T-cell (primary cell): ENCODE data around the gene LSM5. TPM values are rescaled to one million over a fixed set of nuclear protein-coding genes. Genes with fewer than 3 reads are reported as not detected.

Experiments used
- ATAC-seq, 4 experiments: fragments of 200-7000 bp in 3 of 4; fragments of 150-1000 bp in 1 of 4; cut with Tn5 transposase; replicated peaks in 1 of 4; 1 replicate in 3 of 4; 2 replicates in 1 of 4; pipeline ENCODE4 v1.10.0; 2021; ENCODE audit warnings: moderate library complexity in 3 of 4, mild to moderate bottlenecking in 2 of 4, moderate number of reproducible peaks in 1 of 4
- CTCF ChIA-PET, 2 donors: fragments of 300-600 bp; sonication (Branson Sonifier 250); formaldehyde crosslinking; loops; one replicate each; lab custom pipeline; 2022; ENCODE audit warnings: antibody characterized with exemption in 2 of 2; lab: Charles Lee
- POLR2A ChIA-PET, 2 donors: fragments of 300-600 bp; sonication (Branson Sonifier 250); formaldehyde crosslinking; loops; one replicate each; lab custom pipeline; 2022; ENCODE audit warnings: antibody characterized with exemption in 2 of 2; lab: Charles Lee
- DNase-seq, 35 experiments: peaks; one replicate each; pipeline versions ENCODE4 v3.0.0 to v3.0.0-alpha.2; 2013 to 2023
- H3K27ac ChIP-seq: one replicate; pipeline ENCODE4 v1.5.1; 2013; ENCODE audit warnings: low read length
- H3K27me3 ChIP-seq, 2 experiments: replicated peaks in 1 of 2; 1 replicate in 1 of 2; 2 replicates in 1 of 2; pipeline versions ENCODE4 v1.6.1 to v1.7.0; 2013; ENCODE audit warnings: low read length in 1 of 2, mixed read lengths in 1 of 2; ENCODE audit not compliant: control insufficient read depth in 2 of 2, insufficient read depth in 2 of 2; ENCODE audit errors: extremely low read depth in 1 of 2
- H3K36me3 ChIP-seq, 2 donors: 1 replicate in 1 of 2; 2 replicates in 1 of 2; pipeline versions ENCODE4 v1.6.1 to v1.7.0; 2013; ENCODE audit warnings: low read length in 1 of 2; ENCODE audit not compliant: control insufficient read depth in 2 of 2, insufficient read depth in 1 of 2; ENCODE audit errors: extremely low read depth in 1 of 2
- H3K4me1 ChIP-seq, 2 experiments: 1 replicate in 1 of 2; 2 replicates in 1 of 2; pipeline versions ENCODE4 v1.6.1 to v1.7.0; 2013; ENCODE audit warnings: low read length in 2 of 2, mixed read lengths in 1 of 2; ENCODE audit not compliant: insufficient read depth in 2 of 2, control insufficient read depth in 1 of 2; ENCODE audit errors: extremely low read depth in 1 of 2
- H3K4me3 ChIP-seq, 2 donors: 1 replicate in 1 of 2; 2 replicates in 1 of 2; pipeline versions ENCODE4 v1.5.1 to v1.7.0; 2013; ENCODE audit warnings: mild to moderate bottlenecking in 2 of 2, low read length in 1 of 2, moderate library complexity in 1 of 2; ENCODE audit not compliant: control insufficient read depth in 1 of 2; ENCODE audit errors: extremely low read depth in 1 of 2
- H3K9me3 ChIP-seq: 2 replicates; pipeline ENCODE4 v1.7.0; 2013
- H3K27ac Mint-ChIP-seq, 2 donors: one replicate each; pipeline ENCODE4 v1.8.0; 2020 to 2021; ENCODE audit warnings: mild to moderate bottlenecking in 2 of 2, mixed read lengths in 2 of 2
- H3K27me3 Mint-ChIP-seq, 2 donors: one replicate each; pipeline ENCODE4 v1.8.0; 2021 to 2022; ENCODE audit warnings: mixed read lengths in 2 of 2
- H3K36me3 Mint-ChIP-seq: one replicate; pipeline ENCODE4 v1.8.0; 2021; ENCODE audit warnings: mixed read lengths
- H3K4me1 Mint-ChIP-seq, 3 donors: one replicate each; pipeline ENCODE4 v1.8.0; 2020 to 2022; ENCODE audit warnings: mixed read lengths in 3 of 3, mild to moderate bottlenecking in 1 of 3
- H3K4me3 Mint-ChIP-seq, 3 donors: one replicate each; pipeline ENCODE4 v1.8.0; 2020 to 2022; ENCODE audit warnings: mild to moderate bottlenecking in 3 of 3, mixed read lengths in 3 of 3, moderate library complexity in 3 of 3
- H3K9me3 Mint-ChIP-seq, 3 donors: one replicate each; pipeline ENCODE4 v1.8.0; 2020 to 2022; ENCODE audit warnings: mixed read lengths in 3 of 3
- WGBS: methylation state at CpG from one replicate; pipeline ENCODE4 v1.1.5; 2013; ENCODE audit warnings: missing lambda C conversion rate; ENCODE audit not compliant: insufficient coverage; 5-methylcytosine and 5-hydroxymethylcytosine counted together
- total RNA-seq, 35 experiments: library from RNA in 6 of 35; stranded (reverse) in 6 of 35; fragments of 120-200 nt in 1 of 35; gene quantifications; one replicate each; pipeline versions ENCODE4 v1.2.1 to v1.2.4 and lab custom pipeline; 2013 to 2026

The LSM5 gene
- total RNA-seq, 5 donors from 2014 or later (not counting 1 experiment from before 2014, with no cell fraction given): 26.7 to 31.6 (median 29.3) TPM

DNA sequence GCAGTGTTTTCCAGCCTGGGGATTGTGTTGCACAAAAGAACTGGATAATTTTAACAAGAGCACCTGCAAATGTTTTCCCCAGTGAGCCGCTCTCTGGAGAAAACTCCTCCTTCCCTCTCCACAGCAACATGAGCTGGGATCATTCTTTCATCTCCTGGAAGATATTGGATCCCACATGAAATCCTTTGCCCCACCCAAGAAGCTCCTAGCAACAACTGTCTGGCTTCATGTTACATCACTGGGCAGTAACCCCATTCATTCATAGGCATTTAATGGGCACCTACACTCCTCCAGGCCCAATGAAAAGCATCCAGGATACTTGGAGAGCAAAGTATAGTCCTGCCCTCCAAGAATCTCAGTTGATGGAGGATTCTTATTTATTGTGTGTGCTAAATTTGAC, 27.2 kb downstream of the LSM5 start:
- no peaks in the 10 kb centered on the region for H3K36me3 ChIP-seq
- WGBS: 100% methylated on average over 1 of the region's 1 CpG
- H3K27ac Mint-ChIP-seq: no peak overlapping the region
- H3K4me1 ChIP-seq: no peaks in the 10 kb centered on the region
- CTCF ChIA-PET: no interaction called here
- DNase-seq (no peak), ATAC-seq (no peak)
- H3K4me1 Mint-ChIP-seq: no peaks in the 10 kb centered on the region
- H3K9me3 Mint-ChIP-seq: no peaks in the 10 kb centered on the region
- no peaks in the 10 kb centered on the region for H3K9me3 ChIP-seq
- no peaks in the 10 kb centered on the region for H3K36me3 Mint-ChIP-seq
- H3K4me3 ChIP-seq: no peak overlapping the region
- H3K27me3 Mint-ChIP-seq: peaks cover 3% of the 10 kb centered on the region in 2 donors
- no peak overlapping the region for H3K27ac ChIP-seq
- no peak overlapping the region for H3K4me3 Mint-ChIP-seq
- H3K27me3 ChIP-seq: no peaks in the 10 kb centered on the region
- POLR2A ChIA-PET: no interaction called here

- no peaks in the 10 kb centered on the region for H3K36me3 ChIP-seq
- DNase-seq: no peak
- H3K9me3 ChIP-seq: no peaks in the 10 kb centered on the region
- H3K27ac Mint-ChIP-seq: no peak overlapping the region
- H3K4me1 Mint-ChIP-seq: no peaks in the 10 kb centered on the region
- H3K27ac ChIP-seq: no peak overlapping the region
- no peaks in the 10 kb centered on the region for H3K9me3 Mint-ChIP-seq
- H3K36me3 Mint-ChIP-seq: no peaks in the 10 kb centered on the region
- no peaks in the 10 kb centered on the region for H3K4me1 ChIP-seq
- peaks cover 3 to 5% of the 10 kb centered on the region in 2 donors for H3K27me3 Mint-ChIP-seq
- CTCF ChIA-PET: no interaction called here
- POLR2A ChIA-PET: no interaction called here
- no peak overlapping the region for H3K4me3 Mint-ChIP-seq
- H3K27me3 ChIP-seq: peaks cover 0 to 3% of the 10 kb centered on the region in 2 experiments
- ATAC-seq: no peak
- no peak overlapping the region for H3K4me3 ChIP-seq
Observed at GRCh38 chr7:32462451-32462850, 27.7 kb downstream of the LSM5 start.

GRCh38 chr7:32461484-32461883, 28.7 kb downstream of the LSM5 start:
- peaks cover 3 to 9% of the 10 kb centered on the region in 2 donors for H3K27me3 Mint-ChIP-seq
- Histone ChIP-seq H3K36me3 (no peaks in the 10 kb centered on the region), H3K9me3 (no peaks in the 10 kb centered on the region), H3K4me3 (no peak overlapping the region), H3K4me1 (no peaks in the 10 kb centered on the region), H3K27me3 (peaks cover 0 to 4% of the 10 kb centered on the region in 2 experiments), H3K27ac (no peak overlapping the region)
- CTCF ChIA-PET: no interaction called here
- no peaks in the 10 kb centered on the region for H3K4me1 Mint-ChIP-seq
- H3K36me3 Mint-ChIP-seq: no peaks in the 10 kb centered on the region
- H3K9me3 Mint-ChIP-seq: no peaks in the 10 kb centered on the region
- H3K27ac Mint-ChIP-seq: no peak overlapping the region
- no peak for ATAC-seq
- WGBS: 83% methylated on average over 2 of the region's 2 CpGs
- POLR2A ChIA-PET: no interaction called here
- DNase-seq: no peak
- no peak overlapping the region for H3K4me3 Mint-ChIP-seq

- H3K9me3 Mint-ChIP-seq: no peaks in the 10 kb centered on the region
- Histone ChIP-seq H3K27ac (no peak overlapping the region), H3K27me3 (peaks cover 0 to 7% of the 10 kb centered on the region in 2 experiments), H3K36me3 (no peaks in the 10 kb centered on the region), H3K9me3 (no peaks in the 10 kb centered on the region), H3K4me3 (no peak overlapping the region), H3K4me1 (no peaks in the 10 kb centered on the region)
- H3K36me3 Mint-ChIP-seq: no peaks in the 10 kb centered on the region
- no peak overlapping the region for H3K4me3 Mint-ChIP-seq
- ATAC-seq (no peak), DNase-seq (no peak)
- H3K4me1 Mint-ChIP-seq: no peaks in the 10 kb centered on the region
- ChIA-PET POLR2A (interaction anchor here in 1 of 2 donors (0.6 kb wide), 1 partner anchor 207 kb away, joined by 3 read pairs; no protein-coding TSS in a partner anchor), CTCF (interaction anchor here in 1 of 2 donors (0.6 kb wide), 1 partner anchor 112 kb away, joined by 3 read pairs; no protein-coding TSS in a partner anchor)
- no peak overlapping the region for H3K27ac Mint-ChIP-seq
- peaks cover 6 to 9% of the 10 kb centered on the region in 2 donors for H3K27me3 Mint-ChIP-seq
- WGBS: 77% methylated on average over 2 of the region's 2 CpGs
Observed at GRCh38 chr7:32459788-32460187, 30.4 kb downstream of the LSM5 start.

DNA sequence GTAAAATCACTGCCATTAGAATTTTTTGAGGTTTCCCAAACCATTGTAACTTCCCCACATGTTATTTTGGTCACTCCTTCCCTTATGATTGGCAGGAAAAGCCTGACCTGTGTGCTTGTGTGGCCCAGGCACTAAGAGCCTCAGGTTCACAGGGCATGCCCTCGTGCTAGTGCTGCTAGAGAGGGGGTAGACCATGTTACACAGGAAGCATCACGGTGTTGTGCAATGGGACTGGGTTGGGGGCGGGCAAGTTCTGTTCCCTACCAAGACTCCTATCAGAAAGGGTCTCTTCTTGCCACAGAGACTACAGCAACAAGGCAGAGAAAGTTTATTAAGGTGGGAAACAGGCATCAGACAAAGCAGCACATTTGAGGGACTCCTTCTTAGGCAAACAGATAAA, 32.2 kb downstream of the LSM5 start:
- Histone ChIP-seq H3K36me3 (no peaks in the 10 kb centered on the region), H3K27me3 (peaks cover 0 to 9% of the 10 kb centered on the region in 2 experiments), H3K27ac (no peak overlapping the region), H3K4me1 (no peaks in the 10 kb centered on the region), H3K9me3 (no peaks in the 10 kb centered on the region), H3K4me3 (no peak overlapping the region)
- Mint-ChIP-seq H3K4me1 (no peaks in the 10 kb centered on the region), H3K9me3 (no peaks in the 10 kb centered on the region), H3K4me3 (no peak overlapping the region), H3K36me3 (no peaks in the 10 kb centered on the region), H3K27me3 (peaks cover 11 to 14% of the 10 kb centered on the region in 2 donors), H3K27ac (no peak overlapping the region)
- ATAC-seq (no peak), DNase-seq (no peak)
- CTCF ChIA-PET: no interaction called here
- WGBS: 50% methylated on average over 1 of the region's 3 CpGs
- POLR2A ChIA-PET: no interaction called here

- no peak for ATAC-seq
- no CpG with 5 or more reads among the region's 8 CpGs for WGBS
- H3K4me3 Mint-ChIP-seq: no peak overlapping the region
- no peaks in the 10 kb centered on the region for H3K36me3 ChIP-seq
- CTCF ChIA-PET: no interaction called here
- no peak overlapping the region for H3K27ac Mint-ChIP-seq
- H3K9me3 ChIP-seq: no peaks in the 10 kb centered on the region
- POLR2A ChIA-PET: no interaction called here
- no peaks in the 10 kb centered on the region for H3K36me3 Mint-ChIP-seq
- peaks cover 0 to 5% (median 0%) of the 10 kb centered on the region in 3 donors for H3K9me3 Mint-ChIP-seq
- H3K4me1 ChIP-seq: no peaks in the 10 kb centered on the region
- H3K4me1 Mint-ChIP-seq: no peaks in the 10 kb centered on the region
- H3K27me3 ChIP-seq: peaks cover 0 to 9% of the 10 kb centered on the region in 2 experiments
- no peak overlapping the region for H3K27ac ChIP-seq
- H3K4me3 ChIP-seq: no peak overlapping the region
- peaks cover 9 to 12% of the 10 kb centered on the region in 2 donors for H3K27me3 Mint-ChIP-seq
- DNase-seq: no peak
Observed at GRCh38 chr7:32453341-32454011, 36.7 kb downstream of the LSM5 start.
